ENCODE results near the gene ZNF438.
"Not testable (repeated sequence)": the region's sequence is repeated elsewhere in the genome, so short reads cannot be mapped to it uniquely, and the experiment has no call there.

The ZNF438 gene

DNA sequence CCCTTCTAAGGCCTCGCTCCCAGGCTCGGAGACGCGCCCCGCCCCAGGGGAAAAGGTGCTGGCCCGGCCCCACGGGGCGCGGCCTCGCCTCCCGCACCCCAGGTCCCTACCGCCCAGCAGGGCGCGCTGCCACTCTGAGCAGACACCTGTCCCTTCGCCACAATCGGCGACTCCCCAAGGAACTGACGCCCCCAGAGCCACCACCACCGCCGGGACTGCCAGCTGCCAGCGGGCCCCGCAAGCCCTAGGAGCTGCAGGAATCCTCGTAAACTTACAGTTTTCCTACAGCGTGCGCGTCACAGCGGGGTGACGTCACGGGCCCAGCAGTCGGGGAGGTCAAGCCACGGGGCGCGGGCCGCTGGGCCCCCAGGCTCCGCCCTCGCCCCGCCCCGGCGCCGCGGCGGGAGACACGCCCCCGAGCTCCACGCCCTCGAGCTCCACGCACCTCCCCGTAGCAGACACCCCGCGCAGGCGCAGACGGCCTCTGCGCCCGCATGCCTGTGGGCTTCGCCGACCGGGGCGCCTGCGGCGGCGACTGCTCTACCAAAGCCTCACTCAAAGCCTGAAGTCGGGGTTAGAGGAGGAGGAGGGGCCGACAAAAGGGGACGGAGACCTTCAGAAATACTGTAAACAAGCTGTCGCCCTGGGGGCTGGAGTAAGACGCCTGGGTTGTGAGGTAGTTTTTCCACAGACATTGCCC lies at the start of gene ZNF438:
Gene ZNF438 (minus strand): TSS at position 308 of the 700 bp plus-strand sequence. CDS start 154,831 bp downstream, outside the sequence.
- DNase-seq = peak; percentile 96

- DNase-seq = no peak
These were observed 44.9 kb upstream of the ZNF438 start for GRCh38 chr10:31076610-31076988.

DNA sequence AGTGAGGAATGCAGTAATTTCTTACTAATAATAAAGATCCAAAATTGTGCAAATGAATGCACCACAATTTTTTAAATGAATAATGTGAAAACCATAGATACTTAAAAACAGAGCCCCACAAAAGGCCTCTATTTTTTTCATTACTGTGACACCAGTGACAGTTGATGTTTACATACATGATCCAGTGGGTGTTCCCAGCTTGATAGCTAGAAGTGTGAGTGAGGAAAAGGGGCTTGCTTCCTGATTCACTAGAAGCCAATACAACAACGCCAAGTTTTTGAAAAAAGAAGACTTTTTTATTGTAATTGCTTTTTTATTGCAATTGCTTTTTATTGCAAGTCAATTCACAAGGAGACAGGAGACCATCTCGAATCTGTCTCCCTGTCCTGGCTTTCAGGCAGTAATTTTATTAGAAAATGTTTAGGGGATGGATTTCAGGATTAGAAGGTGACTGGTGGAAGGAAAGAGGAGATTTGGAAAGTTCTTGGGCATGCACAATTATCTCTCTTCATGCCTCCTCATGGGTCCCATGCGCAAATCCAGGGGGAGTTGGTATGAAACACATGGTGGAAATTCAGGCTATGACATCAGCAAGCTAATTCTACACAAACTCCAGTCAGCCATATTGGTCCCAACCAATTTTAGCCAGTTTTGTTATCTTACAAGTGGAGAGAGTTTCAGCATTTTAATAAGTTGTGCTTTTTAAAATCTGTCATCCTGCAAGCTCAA lies 44.4 kb upstream of the ZNF438 start:
- no peak for DNase-seq

GRCh38 chr10:31075434-31075833 lies 43.8 kb upstream of the ZNF438 start:
- DNase-seq = no peak

DNA sequence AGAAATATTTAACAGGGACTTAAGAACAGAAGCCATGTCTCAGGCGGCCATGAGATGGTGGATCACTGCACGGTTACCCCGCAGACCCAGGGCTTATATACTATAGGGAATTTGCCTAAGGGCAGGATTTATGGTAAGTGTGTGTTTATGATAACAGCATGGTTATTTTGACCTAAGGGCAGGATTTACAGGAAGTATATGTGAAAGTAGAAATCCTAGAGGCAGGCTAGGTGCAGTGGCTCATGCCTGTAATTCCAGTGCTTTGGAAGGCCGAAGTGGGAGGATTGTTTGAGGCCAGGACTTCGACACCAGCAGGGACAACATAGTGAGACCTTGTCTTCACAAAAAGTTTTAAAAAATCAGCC lies 43.0 kb upstream of the ZNF438 start:
- no peak for DNase-seq

DNA sequence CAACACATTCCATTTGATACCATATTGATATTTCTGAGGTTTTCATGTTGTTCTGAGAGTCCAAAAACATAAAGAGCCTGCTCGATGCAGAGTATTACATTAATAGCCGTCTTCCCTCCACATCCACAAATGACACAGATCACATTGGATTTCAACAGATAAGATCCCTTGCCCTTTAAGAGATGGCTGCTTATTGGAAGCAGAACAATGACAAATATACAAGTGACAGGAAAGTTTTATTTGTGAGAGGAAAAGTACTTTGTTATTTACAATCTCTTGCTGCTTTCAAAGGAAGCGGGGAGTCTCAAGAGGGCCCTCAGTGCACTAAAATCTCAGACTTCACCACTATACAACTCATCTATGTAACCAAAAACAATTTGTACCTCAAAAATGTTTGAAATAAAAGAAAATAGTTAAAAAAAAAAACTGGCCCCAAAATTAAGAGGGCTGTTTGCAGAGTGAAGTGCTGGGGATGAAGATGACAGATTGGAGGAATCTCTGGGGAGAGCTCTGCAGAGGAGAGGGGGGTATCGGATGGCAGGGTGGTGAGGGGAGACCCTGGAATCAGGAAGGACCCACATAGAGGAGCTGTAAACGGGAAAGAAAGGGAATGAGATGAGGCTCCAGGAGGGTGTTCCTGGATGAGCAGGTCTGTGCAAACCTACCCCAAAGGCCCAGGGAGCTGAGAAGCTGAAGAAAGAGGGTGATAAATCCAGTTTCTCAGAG lies 42.5 kb upstream of the ZNF438 start:
- DNase-seq = no peak

DNA sequence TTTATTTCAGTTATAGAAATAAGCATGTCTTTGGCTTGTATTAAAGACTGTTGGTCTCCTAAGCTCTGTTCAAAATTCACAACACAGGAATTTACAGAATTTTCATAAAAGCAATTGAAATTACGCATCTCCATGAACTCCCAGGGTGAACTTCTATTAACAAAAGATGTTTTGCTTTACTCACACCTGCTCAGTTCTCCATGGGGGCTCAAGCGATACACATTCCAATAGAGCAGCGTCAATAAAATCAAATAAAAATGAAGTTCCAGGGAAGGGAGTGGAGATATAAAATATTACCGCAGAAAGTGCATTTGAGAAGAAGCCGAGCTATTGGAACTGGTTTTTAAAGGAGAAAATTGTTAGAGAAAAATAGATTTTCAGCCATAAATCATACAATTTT lies 41.5 kb upstream of the ZNF438 start:
- no peak for DNase-seq

- no peak for DNase-seq
These were observed 40.8 kb upstream of the ZNF438 start for GRCh38 chr10:31072451-31072850.

GRCh38 chr10:31071232-31072005 lies 39.8 kb upstream of the ZNF438 start:
- DNase-seq = no peak

DNA sequence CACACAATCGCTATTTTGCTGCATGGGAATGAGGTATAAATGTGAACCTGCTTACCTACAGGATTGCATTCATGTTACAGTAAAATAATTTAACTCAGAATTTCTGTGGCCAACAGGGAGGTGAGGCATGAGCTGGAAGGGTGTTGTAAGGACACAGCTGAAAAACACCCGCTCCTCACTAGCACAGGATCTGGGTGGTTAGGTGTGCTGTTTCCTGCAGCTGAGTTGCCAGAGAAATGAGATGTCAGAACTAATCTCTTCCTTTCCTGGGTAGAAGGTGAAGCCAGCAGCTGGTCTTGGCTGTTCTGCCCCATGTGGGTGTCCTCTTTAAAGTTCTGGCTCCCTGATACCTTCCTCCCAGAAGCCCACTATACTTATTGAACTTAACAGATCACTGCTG lies 39.0 kb upstream of the ZNF438 start:
- DNase-seq = no peak

DNA sequence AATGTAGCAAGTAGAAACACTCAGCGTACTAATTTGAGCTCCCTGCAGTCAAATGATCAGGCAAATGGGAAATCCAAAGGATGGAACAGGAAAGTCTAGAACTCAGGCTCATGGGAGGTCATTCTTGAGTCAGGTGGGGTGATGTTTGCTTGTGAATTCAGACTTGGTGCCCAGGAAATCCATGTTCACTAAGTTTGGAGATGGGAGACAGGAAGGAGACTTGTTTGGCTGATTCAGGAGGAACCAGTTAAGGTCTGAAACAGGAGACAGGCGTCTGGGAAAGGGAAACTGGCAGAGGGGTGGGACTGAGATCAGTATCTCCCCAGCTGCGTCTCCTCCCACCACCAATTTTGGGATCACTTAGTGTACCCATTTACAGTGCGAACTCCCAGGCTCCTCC lies 38.4 kb upstream of the ZNF438 start:
- DNase-seq = no peak

DNA sequence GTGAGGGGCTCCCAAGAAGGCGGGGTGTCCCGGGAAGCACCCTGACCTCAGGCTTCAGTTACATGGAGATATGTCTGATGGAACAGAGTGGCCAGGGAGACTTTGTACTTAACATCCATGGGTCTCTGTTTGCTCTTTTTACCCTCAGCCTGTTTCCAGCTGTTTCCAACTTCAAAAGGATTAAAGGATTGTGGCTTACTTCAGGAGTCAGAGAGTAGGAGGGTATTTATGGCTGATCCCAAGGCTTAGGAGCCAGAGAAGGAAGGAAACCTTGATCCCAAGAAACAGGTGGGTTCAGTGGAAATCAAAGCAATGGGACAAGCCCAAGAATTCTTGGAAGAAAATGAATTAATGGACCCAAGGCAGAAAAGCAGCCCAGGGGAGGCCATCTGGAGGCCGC lies 37.7 kb upstream of the ZNF438 start:
- no peak for DNase-seq

DNA sequence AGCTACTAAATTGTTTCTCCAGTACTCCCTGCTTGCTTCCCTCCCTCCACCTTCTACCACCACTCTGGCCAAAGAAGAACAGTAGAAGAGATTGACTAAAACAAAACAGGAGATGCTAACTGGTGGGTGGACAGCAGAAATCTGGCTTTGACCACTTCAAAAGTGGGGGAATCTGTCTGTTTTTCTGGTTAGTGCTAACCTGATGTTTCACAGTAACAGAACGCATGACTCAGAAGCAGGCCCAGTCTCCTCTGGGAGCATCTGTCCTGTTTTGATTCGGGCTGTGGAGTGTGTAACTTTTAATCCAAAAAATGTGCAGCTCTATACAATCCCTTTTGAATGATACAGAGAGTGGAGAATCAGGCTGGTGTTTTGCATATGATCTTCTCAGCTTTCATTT lies 32.7 kb upstream of the ZNF438 start:
- DNase-seq = no peak

GRCh38 chr10:31063841-31064240 lies 32.2 kb upstream of the ZNF438 start:
- no peak for DNase-seq

- DNase-seq = no peak
These were observed 31.2 kb upstream of the ZNF438 start for GRCh38 chr10:31062856-31063255.

- DNase-seq = no peak
These were observed 30.3 kb upstream of the ZNF438 start for GRCh38 chr10:31061941-31062340.

GRCh38 chr10:31058795-31059703 lies 27.4 kb upstream of the ZNF438 start:
- no peak for DNase-seq

DNA sequence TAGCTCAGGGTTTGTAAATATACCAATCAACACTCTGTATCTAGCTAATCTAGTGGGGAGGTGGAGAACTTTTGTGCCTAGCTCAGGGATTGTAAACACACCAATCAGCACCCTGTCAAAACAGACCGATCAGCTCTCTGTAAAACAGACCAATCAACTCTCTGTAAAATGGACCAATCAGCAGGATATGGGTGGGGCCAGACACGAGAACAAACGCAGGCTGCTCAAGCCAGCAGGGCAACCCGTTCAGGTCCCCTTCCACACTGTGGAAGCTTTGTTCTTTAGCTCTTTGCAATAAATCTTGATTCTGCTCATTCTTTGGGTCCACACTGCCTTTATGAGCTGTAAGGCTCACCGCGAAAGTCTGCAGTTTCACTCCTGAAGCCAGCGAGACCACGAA lies 25.0 kb upstream of the ZNF438 start:
- not testable (repeated sequence) for DNase-seq

DNA sequence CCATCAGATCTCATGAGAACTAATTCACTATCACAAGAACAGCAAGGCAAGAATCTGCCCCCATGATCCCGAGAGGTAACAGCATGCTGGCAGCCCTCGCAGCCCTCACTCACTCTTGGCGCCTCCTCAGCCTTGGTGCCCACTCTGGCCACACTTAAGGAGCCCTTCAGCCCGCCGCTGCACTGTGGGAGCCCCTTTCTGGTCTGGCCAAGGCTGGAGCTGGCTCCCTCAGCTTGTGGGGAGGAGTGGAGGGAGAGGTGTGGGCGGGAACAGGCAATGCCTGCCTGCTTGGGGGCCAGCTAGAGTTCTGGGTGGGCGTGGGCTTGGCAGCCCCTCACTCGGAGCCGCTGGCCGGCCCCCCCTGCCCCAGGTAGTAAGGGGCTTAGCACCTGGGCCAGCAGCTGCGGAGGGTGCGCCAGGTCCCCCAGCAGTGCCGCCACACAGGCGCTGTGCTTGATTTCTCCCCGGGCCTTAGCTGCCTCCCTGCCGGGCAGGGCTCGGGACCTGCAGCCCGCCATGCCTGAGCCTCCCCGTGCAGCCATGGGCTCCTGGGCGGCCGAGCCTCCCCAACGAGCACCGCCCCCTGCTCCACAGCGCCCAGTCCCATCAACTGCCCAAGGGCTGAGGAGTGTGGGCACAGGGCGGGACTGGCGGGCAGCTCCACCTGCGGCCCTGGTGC lies 24.0 kb upstream of the ZNF438 start:
- no peak for DNase-seq

- no peak for DNase-seq
These were observed 20.0 kb upstream of the ZNF438 start for GRCh38 chr10:31051703-31052102.

DNA sequence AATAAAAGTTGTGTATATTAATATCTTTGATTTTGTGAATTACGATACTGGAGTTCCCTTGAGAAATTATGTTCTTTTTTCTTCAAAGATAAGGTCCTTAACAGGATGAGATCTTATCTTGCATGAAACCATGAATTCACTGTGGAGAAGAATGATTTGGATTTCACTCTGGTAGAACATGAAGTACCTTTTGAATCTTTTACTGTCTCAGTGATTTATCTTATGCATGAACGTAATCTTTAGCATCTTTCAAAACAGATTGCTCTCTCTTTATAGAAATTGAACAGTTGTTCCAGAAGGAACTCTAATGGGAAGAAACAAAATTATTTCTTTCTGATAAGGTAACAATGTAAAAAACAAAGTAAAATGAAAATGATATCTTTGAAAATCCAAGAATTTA lies 11.0 kb upstream of the ZNF438 start:
- DNase-seq = no peak

GRCh38 chr10:31041011-31041410 lies 9.3 kb upstream of the ZNF438 start:
- no peak for DNase-seq
